ENCODE measurements around the gene BRAF. TPM values are rescaled to one million over a fixed set of nuclear protein-coding genes. Genes with fewer than 3 reads are reported as not detected.
"Not testable (repeated sequence)": the region's sequence is repeated elsewhere in the genome, so short reads cannot be mapped to it uniquely, and the experiment has no call there.

Gene BRAF
- total RNA-seq, 2 experiments from 2014 or later: 25.1 to 33.3 TPM

GRCh38 chr7:140927351-140927750, 2.6 kb upstream of the BRAF start:
- no peaks in the 10 kb centered on the region for H3K9me3 Mint-ChIP-seq (ENCODE audit: low read depth)
- H3K36me3 Mint-ChIP-seq: no peaks in the 10 kb centered on the region
- ATAC-seq (no peak), DNase-seq (no peak)
- H3K27ac Mint-ChIP-seq: no peak overlapping the region
- peaks cover 8% of the 10 kb centered on the region for H3K27me3 Mint-ChIP-seq
- H3K4me3 Mint-ChIP-seq: no peak overlapping the region
- CTCF ChIA-PET: no interaction called here
- peaks cover 5% of the 10 kb centered on the region for H3K4me1 Mint-ChIP-seq

DNA sequence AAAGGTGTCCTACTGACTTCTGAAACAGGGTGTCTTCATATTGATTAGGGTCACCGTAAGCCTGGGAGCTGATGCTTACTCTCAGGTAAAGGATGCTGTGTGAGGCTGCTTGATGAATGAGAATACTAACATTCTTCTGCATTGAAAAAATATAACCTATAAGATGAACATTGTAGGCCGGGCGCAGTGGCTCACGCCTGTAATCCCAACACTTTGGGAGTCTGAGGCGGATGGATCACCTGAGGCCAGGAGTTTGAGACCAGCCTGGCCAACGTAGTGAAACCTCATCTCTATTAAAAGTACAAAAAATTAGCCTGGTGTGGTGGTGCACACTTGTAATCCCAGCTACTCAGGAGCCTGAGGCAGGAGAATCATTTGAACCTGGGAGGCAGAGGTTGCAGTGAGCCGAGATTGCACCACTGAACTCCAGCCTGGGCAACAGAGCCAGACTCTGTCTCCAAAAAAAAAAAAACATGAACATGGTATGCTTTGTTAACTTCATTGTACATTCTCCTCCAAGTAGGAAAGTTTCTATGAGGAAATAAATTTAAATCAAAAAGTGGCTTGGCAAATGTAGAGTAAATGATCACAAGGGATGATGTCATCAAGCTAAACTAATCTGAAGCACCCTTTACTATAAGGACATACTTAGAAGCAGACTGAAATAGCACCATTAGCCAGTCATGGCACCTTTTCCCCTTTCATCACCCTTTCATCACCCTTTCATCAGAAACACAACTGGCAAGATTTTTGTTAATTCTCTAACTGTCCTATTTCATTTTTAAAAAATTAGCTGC, 1.5 kb upstream of the BRAF start:
- H3K36me3 Mint-ChIP-seq: no peaks in the 10 kb centered on the region
- DNase-seq: no peak
- CTCF ChIA-PET: interaction anchor here (3.9 kb wide), 1 partner anchor 88 kb away, joined by 23 read pairs; the partner anchor contains the start of gene MRPS33
- H3K9me3 Mint-ChIP-seq (ENCODE audit: low read depth): no peaks in the 10 kb centered on the region
- peak overlapping the region; percentile 21 for H3K27ac Mint-ChIP-seq
- peaks cover 7% of the 10 kb centered on the region for H3K27me3 Mint-ChIP-seq
- peaks cover 5% of the 10 kb centered on the region for H3K4me1 Mint-ChIP-seq
- ATAC-seq: no peak
- peak overlapping the region; percentile 19 for H3K4me3 Mint-ChIP-seq

DNA sequence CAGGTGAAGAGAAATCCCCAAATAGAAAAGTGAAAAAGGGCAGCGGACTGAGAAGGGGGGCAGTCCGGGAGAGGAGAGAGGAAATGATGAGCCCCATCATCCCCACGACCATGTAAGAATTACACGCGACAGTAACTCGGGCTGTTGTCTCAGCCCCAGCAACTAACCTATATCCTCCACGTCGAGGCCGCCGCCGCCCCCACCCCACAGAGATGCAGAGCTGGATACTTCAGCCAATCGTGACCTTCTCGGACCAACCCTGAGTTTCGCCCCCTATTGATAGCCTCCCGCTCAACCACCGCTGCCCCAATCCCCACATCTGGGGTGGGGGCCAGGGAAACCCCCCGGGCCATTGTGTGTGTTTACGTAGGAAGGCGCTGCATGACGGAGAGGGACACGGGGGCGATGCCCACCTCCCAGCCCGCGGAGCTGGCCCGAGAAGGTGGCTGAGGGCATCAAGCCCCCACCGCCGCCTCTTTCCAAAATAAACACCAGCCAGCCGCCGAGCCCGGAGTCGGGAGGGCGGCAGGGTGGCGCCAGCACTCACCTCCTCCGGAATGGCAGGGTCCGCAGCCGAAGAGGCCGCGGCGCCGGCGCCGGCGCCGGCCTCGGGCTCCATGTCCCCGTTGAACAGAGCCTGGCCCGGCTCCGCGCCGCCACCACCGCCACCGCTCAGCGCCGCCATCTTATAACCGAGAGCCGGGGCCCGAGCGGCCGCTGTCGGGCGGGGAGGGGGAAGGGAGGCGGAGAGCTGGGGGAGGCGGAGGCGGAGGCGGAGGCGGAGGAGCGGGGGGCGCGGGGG, 509 bp downstream of the BRAF start:
- no peaks in the 10 kb centered on the region for H3K9me3 Mint-ChIP-seq (ENCODE audit: low read depth)
- CTCF ChIA-PET: interaction anchor here (1.1 to 3.9 kb wide), 4 partner anchors 87 to 249 kb away, joined by 3 to 23 read pairs (median 4); partner anchors contain the start of genes MRPS33 and NDUFB2
- peaks cover 2% of the 10 kb centered on the region for H3K36me3 Mint-ChIP-seq
- H3K4me3 Mint-ChIP-seq: no peak overlapping the region
- H3K27ac Mint-ChIP-seq: no peak overlapping the region
- H3K4me1 Mint-ChIP-seq: peaks cover 11% of the 10 kb centered on the region
- peaks cover under 1% of the 10 kb centered on the region for H3K27me3 Mint-ChIP-seq
- peak; percentile 82 for ATAC-seq
- peak; percentile 83 for DNase-seq

- ATAC-seq: no peak
- Mint-ChIP-seq H3K27me3 (no peaks in the 10 kb centered on the region), H3K9me3 (ENCODE audit: low read depth) (no peaks in the 10 kb centered on the region), H3K4me3 (no peak overlapping the region), H3K4me1 (peaks cover 11% of the 10 kb centered on the region), H3K36me3 (peaks cover 2% of the 10 kb centered on the region), H3K27ac (no peak overlapping the region)
- DNase-seq: no peak
- CTCF ChIA-PET: interaction anchor here (1.1 to 3.9 kb wide), 4 partner anchors 82 to 248 kb away, joined by 3 to 23 read pairs (median 4); partner anchors contain the start of genes MRPS33 and NDUFB2
Observed at GRCh38 chr7:140923358-140924006, 1.2 kb downstream of the BRAF start.

DNA sequence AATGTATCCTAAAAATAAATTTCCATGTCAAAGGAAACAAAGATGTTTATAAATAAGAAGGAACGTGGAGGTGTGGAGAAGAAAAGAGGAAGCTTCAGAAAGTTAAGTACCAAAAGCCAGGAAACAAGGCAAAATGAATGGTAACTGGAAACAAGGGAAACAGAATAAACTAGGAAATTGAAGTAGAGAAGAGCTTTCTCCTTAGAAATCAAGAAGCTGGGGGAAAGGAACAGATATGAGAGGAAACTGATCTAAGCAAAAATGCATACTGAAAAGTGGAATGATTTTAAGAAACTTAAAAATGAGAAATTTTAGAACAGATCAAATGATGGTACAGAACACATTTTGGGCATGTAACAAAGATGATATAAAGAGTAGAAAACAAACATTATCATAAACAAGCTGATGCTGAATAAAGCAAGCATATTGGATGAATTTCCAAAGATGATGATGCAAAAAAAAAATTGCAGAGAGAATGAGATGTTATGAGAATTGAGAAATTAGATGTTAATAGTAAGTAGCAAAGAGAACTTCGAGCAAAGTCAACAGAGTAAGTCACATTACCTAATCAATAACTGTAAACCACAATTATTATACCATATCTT, 1.9 kb downstream of the BRAF start:
- Mint-ChIP-seq H3K27ac (no peak overlapping the region), H3K4me1 (peaks cover 11% of the 10 kb centered on the region), H3K36me3 (peaks cover 5% of the 10 kb centered on the region), H3K27me3 (no peaks in the 10 kb centered on the region), H3K4me3 (no peak overlapping the region), H3K9me3 (ENCODE audit: low read depth) (no peaks in the 10 kb centered on the region)
- CTCF ChIA-PET: interaction anchor here (1.1 to 3.9 kb wide), 4 partner anchors 82 to 248 kb away, joined by 3 to 23 read pairs (median 4); partner anchors contain the start of genes MRPS33 and NDUFB2
- ATAC-seq (no peak), DNase-seq (no peak)

DNA sequence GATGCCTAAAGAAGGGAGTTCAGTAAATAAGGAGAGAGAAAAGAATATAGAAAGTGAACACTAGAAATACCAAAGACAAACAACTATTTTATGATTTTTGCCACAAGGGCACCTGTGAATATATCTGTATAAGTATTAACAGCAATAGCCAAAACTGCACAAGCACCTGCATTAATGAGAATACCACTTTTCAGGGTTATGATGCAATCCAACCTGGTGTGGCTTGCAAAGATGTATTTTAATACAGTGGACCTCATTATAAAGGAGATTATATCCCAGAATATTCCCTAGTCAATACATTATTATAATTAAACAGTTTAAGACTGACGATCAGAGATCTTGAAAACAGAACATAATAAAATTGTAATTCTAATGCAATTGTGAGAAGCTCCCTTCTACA, 4.0 kb downstream of the BRAF start:
- Mint-ChIP-seq H3K9me3 (ENCODE audit: low read depth) (no peaks in the 10 kb centered on the region), H3K4me1 (peaks cover 16% of the 10 kb centered on the region), H3K36me3 (peaks cover 7% of the 10 kb centered on the region), H3K4me3 (no peak overlapping the region), H3K27me3 (no peaks in the 10 kb centered on the region), H3K27ac (no peak overlapping the region)
- ATAC-seq (no peak), DNase-seq (no peak)
- CTCF ChIA-PET: no interaction called here

DNA sequence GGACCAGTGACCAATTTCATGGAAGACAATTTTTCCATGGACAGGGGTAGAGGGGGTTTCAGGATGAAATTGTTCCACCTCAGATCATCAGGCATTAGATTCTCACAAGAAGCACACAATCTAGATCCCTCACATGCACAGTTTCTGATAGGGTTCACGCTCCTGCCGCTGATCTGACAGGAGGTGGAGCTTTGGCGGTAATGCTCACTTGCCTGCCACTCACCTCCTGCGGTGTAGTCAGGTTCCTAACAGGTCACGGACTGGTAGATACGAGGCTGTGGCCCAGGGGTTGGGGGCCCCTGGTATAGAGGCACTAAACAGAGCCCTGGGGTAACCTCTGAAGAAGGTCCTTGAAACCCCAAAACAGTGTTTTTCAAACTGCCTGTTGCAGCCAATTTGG, 6.5 kb downstream of the BRAF start:
- CTCF ChIA-PET: no interaction called here
- no peak overlapping the region for H3K27ac Mint-ChIP-seq
- H3K4me3 Mint-ChIP-seq: no peak overlapping the region
- no peak for ATAC-seq
- H3K9me3 Mint-ChIP-seq (ENCODE audit: low read depth): no peaks in the 10 kb centered on the region
- H3K36me3 Mint-ChIP-seq: peaks cover 7% of the 10 kb centered on the region
- H3K4me1 Mint-ChIP-seq: peaks cover 14% of the 10 kb centered on the region
- no peak for DNase-seq
- H3K27me3 Mint-ChIP-seq: no peaks in the 10 kb centered on the region

DNA sequence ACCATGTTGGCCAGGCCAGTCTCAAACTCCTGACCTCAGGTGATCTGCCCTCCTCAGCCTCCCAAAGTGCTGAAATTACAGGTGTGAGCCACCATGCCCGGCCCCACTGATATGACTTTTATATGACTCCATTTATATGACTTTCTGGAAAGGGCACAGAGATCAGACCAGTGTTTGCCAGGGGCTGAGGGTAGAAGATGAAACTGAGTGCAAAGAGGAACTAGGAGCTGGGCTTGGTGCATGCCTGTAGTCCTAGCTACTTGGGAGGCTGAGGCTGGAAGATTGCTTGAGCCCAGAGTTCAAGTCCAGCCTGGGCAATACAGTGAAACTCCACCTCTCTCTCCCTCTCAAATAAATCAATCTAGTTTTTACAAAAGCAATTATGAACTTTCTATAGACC, 7.5 kb downstream of the BRAF start:
- H3K36me3 Mint-ChIP-seq: peaks cover 7% of the 10 kb centered on the region
- ATAC-seq (no peak), DNase-seq (no peak)
- H3K27me3 Mint-ChIP-seq: no peaks in the 10 kb centered on the region
- peaks cover 14% of the 10 kb centered on the region for H3K4me1 Mint-ChIP-seq
- no peaks in the 10 kb centered on the region for H3K9me3 Mint-ChIP-seq (ENCODE audit: low read depth)
- H3K27ac Mint-ChIP-seq: no peak overlapping the region
- no peak overlapping the region for H3K4me3 Mint-ChIP-seq
- CTCF ChIA-PET: interaction anchor here (1.2 kb wide), 1 partner anchor 13 kb away, joined by 3 read pairs; no protein-coding TSS in a partner anchor

GRCh38 chr7:140915935-140916555, 8.7 kb downstream of the BRAF start:
- Mint-ChIP-seq H3K27me3 (no peaks in the 10 kb centered on the region), H3K9me3 (ENCODE audit: low read depth) (no peaks in the 10 kb centered on the region), H3K4me1 (peaks cover 14% of the 10 kb centered on the region), H3K4me3 (no peak overlapping the region), H3K27ac (no peak overlapping the region), H3K36me3 (peaks cover 10% of the 10 kb centered on the region)
- ATAC-seq: no peak
- CTCF ChIA-PET: no interaction called here
- no peak for DNase-seq

- H3K4me3 Mint-ChIP-seq: no peak overlapping the region
- DNase-seq: no peak
- H3K4me1 Mint-ChIP-seq: peaks cover 7% of the 10 kb centered on the region
- CTCF ChIA-PET: no interaction called here
- no peak overlapping the region for H3K27ac Mint-ChIP-seq
- peaks cover 15% of the 10 kb centered on the region for H3K36me3 Mint-ChIP-seq
- H3K27me3 Mint-ChIP-seq: no peaks in the 10 kb centered on the region
- H3K9me3 Mint-ChIP-seq (ENCODE audit: low read depth): no peaks in the 10 kb centered on the region
- ATAC-seq: no peak
Observed at GRCh38 chr7:140914083-140914482, 10.6 kb downstream of the BRAF start.

- H3K9me3 Mint-ChIP-seq (ENCODE audit: low read depth); DNase-seq; H3K4me1 Mint-ChIP-seq; H3K27me3 Mint-ChIP-seq; CTCF ChIA-PET; H3K4me3 Mint-ChIP-seq; H3K27ac Mint-ChIP-seq; ATAC-seq: not testable (repeated sequence)
- peaks cover 15% of the 10 kb centered on the region for H3K36me3 Mint-ChIP-seq
Observed at GRCh38 chr7:140913596-140913928, 11.2 kb downstream of the BRAF start.

DNA sequence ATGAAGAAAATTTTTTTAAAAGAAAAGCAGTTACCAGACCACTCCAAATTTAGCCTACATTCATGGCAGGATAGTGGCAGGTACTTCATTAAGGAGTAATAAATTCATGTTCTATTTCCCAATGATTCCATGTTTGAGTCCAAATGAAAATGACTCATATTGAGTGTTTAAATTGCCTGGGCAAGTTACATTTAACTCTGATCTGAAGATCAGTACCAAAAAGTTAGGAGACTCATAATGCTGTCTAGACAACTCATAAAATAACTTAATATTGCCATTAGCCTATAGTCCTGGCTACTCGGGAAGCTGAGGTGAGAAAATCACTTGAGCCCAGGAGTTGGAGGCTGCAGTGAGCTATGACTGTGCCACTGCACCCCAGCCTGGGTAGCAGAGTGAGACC, 13.0 kb downstream of the BRAF start:
- no peaks in the 10 kb centered on the region for H3K27me3 Mint-ChIP-seq
- DNase-seq (no peak), ATAC-seq (no peak)
- H3K4me1 Mint-ChIP-seq: peaks cover 7% of the 10 kb centered on the region
- H3K4me3 Mint-ChIP-seq: no peak overlapping the region
- H3K27ac Mint-ChIP-seq: no peak overlapping the region
- peaks cover 15% of the 10 kb centered on the region for H3K36me3 Mint-ChIP-seq
- no peaks in the 10 kb centered on the region for H3K9me3 Mint-ChIP-seq (ENCODE audit: low read depth)
- CTCF ChIA-PET: no interaction called here
